Measurements from ENCODE around the gene SELENOI.
"Not testable (repeated sequence)": the region's sequence is repeated elsewhere in the genome, so short reads cannot be mapped to it uniquely, and the experiment has no call there.

Gene SELENOI

DNA sequence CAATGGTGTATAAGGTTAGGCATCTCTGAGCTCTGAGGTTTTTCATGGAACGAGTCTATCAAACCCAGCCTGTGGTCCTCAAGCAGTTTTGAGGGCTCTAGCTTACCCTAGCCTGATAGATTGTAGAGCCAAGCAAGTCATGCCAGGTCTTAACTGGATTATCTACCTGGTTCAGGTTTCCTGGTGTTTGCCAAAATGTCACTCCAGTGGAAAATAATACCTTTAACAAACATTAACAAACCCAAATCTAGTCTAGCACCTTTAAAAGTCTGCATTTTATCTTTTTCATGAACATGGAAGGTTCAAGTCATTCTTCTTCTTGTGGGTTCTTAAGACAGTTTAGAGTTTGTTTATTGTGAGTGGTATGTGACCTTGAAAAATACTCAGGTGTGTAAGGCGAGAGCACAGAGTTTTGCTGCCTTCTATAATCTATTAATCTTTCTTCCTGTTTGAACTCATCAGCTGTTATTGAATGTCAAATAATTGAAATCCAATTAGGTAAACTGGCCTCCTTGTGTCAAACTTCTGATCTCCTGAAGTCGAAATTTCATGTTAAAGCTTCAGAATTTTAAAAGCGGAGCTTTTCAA, 14.0 kb downstream of the SELENOI start:
- FAIRE-seq = no peak

DNA sequence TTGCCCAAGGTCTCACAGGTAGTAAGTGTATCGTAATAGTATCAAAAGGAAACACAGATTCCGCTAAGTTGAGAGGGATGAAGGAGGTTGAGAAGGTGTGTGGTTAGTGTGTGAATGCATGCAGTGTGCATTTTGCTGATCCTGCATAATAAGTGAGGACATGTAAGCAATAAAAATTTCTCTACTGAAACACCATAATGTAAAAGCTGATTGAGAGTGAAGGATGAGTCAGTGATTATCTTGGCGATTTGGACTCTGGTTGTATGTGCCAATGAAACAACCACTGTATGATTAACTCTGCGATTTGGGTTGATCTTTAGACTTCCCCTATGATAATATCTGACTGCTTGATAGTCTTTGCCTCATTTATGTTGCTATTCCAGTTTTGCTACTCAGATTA, 17.4 kb downstream of the SELENOI start:
- FAIRE-seq = no peak

DNA sequence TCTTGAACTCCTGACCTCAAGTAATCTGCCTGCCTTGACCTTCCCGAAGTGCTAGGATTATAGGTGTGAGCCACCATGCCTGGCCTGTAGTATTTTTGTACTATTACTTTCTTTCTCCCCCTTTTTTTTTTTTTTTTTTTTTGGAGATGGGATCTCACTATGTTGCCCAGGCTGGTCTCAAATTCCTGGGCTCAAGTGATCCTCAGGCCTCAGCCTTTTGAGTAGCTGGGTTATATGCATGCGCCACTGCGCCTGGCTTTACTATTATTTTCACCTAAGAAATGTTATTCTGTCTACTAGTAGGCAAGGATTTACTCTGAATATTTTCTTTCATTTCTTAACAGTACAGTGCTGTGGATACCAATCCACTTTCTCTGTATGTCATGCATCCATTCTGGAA, 18.0 kb downstream of the SELENOI start:
- no peak for FAIRE-seq

DNA sequence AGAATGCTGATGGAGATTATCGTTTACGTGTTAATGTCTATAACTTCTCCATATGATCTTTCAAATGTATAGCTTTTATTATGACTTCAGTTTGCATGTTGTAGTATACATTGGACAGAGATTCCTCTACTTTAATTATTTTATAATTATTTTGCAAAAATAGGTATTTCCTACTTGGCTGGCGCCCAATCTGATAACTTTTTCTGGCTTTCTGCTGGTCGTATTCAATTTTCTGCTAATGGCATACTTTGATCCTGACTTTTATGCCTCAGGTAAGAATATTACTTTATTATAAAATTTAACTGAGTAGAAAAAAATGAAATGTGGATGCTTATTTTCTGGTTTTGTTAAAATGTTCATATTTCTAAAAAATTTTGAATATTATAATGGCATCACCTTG, 18.7 kb downstream of the SELENOI start:
- no peak for FAIRE-seq

DNA sequence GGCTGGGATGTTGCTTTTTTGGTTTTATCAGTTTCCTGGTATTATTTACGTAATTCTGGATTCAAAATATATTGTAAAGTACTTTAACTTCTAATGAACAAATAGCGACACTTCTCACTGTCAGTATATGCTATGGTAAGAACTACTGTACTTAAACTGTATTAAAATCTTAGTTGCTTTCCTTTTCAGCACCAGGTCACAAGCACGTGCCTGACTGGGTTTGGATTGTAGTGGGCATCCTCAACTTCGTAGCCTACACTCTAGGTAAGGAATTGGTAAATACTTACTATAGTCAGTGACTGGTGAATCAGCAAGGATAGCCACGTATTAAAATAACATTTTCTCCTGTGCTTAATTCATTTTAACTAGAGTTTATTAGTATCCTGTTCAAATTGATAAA, 21.0 kb downstream of the SELENOI start:
- no peak for FAIRE-seq

DNA sequence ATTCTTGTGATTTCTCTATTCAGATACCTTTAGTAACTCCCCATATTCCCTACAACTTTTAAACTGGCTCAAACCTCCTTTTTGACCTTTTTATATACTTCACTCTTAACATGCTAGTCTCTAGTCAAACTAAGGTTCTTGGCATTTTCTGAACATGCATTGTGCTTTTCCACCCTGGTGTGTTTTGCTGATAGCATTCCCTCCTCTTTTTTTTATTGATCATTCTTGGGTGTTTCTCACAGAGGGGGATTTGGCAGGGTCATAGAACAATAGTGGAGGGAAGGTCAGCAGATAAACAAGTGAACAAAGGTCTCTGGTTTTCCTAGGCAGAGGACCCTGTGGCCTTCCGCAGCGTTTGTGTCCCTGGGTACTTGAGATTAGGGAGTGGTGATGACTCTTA, 23.7 kb downstream of the SELENOI start:
- FAIRE-seq = not testable (repeated sequence)

DNA sequence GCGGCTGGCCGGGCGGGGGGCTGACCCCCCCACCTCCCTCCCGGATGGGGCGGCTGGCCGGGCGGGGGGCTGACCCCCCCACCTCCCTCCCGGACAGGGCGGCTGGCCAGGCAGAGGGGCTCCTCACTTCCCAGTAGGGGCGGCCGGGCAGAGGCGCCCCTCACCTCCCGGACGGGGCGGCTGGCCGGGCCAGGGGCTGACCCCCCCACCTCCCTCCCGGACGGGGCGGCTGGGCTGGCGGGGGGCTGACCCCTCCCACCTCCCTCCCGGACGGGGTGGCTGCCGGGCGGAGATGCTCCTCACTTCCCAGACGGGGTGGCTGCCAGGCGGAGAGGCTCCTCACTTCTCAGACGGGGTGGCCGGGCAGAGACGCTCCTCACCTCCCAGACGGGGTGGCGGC, 25.0 kb downstream of the SELENOI start:
- not testable (repeated sequence) for FAIRE-seq

DNA sequence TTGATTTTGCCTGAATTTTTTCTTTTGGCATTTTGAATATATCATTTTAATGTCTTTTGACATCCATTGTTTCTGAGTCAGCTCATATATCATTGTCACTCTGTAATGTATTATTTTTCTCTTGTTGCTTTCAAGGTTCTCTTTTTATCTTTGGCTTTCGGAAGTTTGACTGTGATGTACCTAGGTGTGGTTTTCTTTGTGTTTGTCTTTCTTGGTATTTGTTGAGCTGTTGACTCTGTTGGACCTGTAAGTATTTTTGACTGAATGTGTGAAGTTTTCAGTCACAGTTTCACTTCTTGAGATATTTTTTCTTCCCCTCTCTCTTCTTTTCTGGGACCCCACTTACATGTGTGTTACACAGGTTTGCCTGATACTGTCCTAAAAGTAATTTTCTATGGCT, 30.9 kb downstream of the SELENOI start:
- no peak for FAIRE-seq

DNA sequence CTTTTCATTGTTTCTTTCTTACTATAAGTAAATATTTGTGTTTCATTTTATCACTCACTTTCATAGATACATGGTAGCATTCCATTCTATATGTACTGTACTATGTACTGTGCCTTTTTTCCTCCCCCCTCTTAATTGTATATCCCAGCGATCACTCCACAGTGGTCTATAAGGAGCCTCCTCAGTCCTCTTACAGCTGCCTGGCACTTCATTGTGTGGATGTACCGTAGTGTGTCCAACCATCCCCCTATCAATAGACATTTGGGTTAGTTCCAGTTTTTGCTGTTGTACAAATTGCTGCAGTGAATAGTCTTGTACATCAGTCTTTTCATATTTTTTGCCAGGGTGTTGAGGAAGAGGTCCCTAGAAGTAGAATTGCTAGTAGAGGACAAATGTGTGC, 34.3 kb downstream of the SELENOI start:
- FAIRE-seq = no peak

DNA sequence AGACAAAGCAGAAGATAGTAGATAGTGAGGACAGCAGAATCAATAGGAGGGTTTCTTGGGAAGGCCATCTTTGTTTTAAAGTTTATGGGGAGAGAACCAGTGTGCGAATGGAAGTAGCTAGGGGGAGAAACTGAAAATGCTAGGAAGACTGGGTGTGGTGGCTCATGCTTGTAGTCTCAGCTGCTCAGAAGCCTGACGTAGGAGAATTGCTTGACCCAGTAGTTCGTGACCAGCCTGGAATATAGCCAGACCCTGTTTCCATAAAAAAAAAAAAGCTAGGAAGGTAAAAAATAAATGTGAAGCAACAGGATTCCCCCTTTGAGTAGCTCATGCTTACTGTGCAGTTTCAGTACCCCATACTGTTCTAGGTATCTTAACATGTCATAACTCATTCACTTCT, 36.6 kb downstream of the SELENOI start:
- FAIRE-seq = no peak

DNA sequence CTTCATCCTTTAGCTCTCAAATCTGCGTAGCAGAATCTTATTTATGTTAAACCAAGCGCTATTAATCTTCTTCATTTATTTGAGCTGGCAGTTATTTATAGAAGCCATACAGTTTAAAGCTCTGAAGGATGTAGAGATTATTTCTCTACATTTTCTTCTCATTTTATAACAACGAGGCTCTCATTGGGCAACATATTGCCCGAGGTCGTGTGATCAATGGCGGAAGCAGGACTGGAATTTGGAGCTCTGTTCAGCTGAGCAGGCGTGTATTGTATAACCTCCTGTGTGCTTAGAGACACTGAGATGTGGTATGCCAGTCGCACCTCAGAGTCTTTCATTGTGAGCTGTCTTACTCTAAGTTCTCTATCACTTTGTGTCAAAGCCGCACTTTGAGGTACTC, 38.2 kb downstream of the SELENOI start:
- no peak for FAIRE-seq

DNA sequence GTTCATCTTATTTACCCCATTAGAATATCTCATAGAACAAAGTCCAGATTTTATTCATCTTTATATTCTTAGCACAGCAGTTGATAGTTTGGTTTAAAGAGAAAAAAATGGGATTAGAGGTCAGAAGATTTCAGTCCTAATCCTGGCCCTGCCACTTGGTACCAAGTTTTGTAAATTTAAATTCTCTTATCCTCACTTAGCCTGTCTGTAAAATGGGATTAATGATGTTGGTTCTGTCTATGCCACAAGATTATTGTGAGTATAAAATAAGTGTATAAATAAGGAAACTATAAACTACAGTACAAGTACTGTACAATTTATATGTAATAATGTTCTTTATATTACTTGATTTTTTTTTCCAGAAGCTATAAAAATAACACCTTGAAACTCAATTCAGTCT, 38.7 kb downstream of the SELENOI start:
- FAIRE-seq = no peak

DNA sequence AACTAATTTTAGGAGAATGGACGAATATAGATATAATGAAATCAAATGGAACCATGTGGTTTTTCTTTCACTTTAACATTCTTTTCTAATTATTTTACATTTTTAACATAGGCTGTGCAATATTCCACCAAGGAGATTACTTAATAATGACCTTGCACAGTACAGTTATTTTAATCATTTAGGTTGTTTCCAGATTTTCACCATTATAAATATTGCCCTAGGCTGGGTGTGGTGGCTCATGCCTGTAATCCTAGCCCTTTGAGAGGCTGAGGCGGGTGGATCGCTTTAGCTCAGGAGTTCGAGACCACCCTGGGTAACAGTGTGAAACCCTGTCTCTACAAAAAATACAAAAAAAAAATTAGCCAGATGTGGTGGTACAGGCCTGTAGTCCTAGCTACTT, 41.2 kb downstream of the SELENOI start:
- FAIRE-seq = no peak

DNA sequence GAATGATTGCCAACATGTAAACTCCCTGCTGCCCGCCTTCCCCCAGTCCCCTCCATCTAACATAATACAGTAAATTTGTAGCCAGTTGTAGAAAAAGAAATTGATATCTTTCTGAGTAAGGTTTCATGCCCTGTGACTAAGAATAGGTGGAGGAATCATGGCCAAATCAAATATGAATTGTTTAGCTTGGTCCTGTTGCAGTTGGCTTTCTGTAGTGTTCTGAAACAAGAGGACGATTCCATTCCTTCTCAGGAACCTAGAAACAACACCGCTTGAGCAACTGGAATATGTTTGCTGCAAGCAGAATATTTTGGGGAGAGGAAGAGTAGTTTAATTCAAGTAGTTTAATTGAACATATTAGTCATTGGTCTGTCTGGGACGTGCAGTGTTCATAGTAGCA, 48.8 kb downstream of the SELENOI start:
- no peak for FAIRE-seq

DNA sequence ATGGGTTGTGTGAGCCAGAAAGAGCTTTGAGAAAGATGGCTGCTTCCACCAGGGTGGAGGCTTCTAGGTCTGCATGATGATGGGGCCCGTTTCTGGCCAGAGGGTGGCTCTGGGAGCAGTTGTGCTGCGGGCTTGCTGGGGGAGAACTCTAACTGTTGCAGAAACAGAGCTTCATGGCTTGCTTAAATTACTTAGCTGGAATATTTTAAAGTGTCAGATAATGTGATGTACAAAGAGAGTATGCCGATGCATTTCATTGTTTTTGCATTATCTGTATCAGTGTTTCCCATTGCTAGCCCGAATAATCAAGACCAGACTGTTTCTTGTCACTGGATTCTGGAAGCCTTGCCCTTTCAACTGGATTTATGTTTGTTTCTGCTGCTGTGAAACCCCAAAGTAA, 49.5 kb downstream of the SELENOI start:
- FAIRE-seq = no peak

DNA sequence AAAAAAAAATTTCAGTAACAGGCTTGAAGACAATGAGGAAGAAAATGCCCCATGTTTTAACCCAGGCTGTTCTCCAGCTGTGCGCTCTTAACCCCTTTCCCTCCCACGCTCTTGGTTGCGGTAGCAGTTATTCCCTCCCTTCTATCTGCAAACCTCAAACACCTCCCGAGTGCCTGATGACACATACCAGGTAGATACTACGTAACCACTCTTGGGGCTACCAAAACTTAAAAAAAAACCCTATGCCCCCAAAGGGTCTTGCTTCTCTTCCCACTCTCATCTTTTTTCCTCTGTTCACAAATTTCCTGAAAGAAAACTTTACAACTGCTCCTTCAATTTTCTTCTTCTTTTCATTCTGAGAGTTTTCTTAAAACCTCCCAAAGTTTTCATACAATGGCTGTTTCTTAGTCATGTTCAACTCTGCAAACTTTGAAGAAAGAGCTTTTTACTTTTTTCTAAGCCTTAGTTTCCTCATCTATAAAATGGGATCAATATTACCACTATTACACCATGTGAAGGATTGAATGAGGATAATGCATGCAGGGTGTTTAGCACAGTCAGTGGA, 50.9 kb downstream of the SELENOI start:
- no peak for FAIRE-seq

DNA sequence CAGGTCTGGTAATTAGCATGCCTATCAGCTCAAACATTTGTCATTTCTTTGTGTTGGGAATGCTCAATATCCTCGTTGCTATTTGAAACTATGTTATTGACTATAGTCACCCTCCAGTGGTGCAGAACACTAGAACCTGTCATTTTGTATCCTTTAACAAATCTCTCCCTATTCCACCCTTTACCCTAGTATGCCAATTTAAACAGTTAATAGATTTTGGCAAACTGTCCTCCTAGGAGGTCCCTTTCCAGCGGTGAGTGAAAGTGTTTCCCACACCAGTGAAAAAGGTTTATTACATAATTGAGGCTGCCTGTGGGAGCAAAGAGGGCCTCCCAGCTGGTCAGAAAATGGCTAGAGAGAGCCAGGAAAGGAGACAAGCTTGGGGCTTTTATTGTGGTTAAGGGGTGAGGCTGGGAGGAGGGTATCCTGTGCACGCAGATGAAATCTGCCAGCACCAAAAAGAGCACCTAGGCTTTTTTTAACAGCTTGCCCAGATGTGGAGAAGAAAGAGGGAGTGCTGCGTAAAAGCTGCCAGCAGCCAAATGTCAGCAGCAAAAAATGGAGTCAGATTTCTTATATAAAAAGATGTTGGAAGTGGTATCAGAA, 53.9 kb downstream of the SELENOI start:
- FAIRE-seq = no peak

DNA sequence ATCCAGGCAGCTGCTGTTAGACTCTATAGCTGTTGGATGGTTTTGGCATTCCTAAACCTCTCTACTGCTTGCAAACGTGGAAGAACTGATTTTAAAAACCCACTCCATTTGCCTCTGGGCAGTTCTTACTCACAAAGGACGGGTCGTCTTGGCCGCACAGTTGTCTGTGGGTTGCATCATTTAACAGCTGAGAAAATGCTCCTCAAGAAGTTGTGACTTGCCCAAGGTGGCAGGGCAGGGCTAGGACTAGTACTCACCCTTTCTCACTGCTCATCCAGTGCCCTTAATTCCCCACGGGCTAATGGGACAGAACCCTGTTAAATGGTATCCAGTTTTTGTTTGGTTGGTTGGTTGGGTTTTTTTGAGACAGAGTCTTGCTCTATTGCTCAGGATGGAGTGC, 54.8 kb downstream of the SELENOI start:
- FAIRE-seq = no peak

DNA sequence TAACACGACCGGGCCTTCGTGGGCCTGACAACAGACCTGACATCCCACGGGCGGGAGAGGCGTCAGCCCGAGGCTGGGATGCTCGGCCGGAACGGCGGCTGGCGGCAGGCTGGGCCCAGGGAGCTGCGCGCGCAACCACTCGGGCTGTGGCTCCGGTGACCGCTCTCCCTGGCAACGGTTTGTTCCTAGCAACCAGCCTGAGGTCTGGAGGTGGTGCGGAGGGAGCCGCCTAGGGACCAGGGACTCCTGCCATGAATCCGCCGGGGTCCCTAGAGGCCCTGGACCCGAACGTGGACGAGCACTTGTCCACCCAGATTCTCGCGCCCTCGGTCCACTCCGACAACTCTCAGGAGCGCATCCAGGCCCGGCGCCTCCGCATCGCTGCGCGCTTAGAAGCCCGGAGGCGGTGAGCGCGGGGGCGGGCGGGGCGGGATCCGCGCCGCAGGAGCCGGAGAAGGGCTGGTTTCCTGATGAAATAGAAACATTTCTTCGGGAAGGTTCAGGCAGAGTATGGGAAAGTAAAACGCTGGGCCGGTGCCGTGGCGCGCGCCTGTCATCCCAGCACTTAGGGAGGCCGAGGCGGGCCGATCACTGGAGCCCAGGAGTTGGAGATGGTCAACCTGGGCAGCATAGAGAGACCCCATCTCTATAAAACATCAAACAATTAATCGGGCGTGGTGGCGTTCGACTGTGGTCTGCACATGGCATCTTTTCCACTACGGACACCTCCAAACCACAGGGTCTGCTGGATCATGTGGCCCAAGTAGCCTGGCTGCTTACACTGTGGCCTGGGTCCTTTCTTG, 56.0 kb downstream of the SELENOI start, which contains the start of gene DRC1:
DRC1 (plus strand) TSS at position 182 of the 803 bp plus-strand sequence; CDS start at position 252, 70 bp downstream.
- FAIRE-seq = no peak

DNA sequence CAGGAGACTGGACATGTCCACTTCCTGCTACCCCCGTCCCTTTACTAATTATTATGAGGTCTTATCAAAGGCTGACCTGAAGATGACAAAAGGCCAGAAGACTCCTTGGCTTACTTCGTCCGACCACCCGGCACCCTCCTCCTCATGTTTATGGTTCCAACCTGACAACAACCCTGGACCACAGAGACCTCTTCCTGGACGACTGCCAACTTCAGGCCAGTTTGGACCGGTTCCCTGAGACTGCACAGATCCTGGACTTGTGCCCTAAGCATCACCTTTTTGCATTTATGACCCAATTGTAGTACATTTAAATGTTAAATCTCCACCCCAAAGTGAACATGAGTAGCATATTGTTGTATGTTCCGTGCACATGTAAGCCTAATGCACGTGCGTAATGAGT, 61.6 kb downstream of the SELENOI start:
- FAIRE-seq = no peak

DNA sequence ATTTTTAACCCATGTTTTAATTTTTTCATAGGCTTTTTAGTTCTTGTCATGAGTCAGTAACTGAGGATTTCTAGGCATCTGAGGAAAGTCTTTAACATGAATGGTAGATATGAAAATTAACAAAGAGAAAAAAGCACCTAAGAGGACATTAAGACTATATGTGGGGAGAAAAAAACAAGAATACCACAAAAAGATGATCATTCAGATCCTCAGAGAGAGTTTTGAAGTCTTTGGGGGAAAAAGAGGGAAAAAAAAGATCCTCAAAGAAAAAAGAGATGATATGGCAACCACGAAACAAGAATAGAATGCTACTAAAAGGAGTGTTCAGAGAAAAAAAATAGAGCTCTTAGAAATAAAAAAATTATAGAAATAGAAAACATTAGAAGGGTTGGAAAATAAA, 63.8 kb downstream of the SELENOI start:
- FAIRE-seq = no peak

DNA sequence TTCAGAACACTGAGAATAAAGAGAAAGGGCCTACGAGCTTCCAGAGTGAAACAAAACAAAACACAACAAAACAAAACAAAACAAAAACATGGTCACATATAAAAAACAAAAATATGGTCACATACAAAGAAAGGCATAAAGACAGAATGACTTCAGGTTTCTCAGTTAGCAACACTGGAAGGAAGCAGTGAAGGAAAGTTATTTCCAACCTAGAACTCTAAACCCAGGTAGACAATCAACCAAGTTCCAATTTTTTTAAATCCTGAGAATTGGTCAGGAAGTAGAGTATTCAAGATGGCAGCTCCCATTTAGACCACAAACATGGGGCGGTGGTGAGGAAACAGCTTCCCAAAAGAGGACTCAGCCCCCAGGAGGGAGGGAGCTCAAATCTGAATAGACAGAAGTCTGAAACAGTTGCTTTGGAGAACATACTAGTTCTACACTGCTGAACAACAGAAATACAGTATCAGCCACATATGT, 64.9 kb downstream of the SELENOI start:
- FAIRE-seq = no peak

DNA sequence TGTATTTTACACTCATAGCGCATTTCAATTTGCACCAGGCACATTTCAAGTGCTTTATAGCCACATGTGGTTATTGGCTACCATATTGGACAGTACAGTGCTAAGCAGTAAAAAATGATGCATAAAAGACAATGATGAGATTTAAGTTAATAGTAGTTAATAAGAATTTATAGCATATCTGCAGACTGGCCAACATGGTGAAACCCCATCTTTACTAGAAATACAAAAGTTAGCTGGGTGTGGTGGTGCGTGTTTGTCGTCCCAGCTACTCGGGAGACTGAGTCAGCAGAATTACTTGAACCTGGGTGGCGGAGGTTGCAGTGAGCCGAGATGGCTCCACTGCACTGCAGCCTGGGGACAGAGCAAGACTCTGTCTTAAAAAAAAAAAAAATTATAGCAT, 65.5 kb downstream of the SELENOI start:
- FAIRE-seq = no peak

All from islet of Langerhans (tissue), 1 donor.